ENCODE measurements around the gene CEP164. TPM values are rescaled to one million over a fixed set of nuclear protein-coding genes. Genes with fewer than 3 reads are reported as not detected.

CEP164 gene
- total RNA-seq, 4 donors from 2014 or later = 22.8 to 56.7 (median 29.7) TPM

- Histone ChIP-seq H3K36me3 (no peaks in the 10 kb centered on the region), H3K4me1 (no peaks in the 10 kb centered on the region), H3K9me3 (peaks cover 2% of the 10 kb centered on the region), H3K4me3 (no peak overlapping the region), H3K27ac (no peak overlapping the region), H3K27me3 (no peaks in the 10 kb centered on the region)
- TF ChIP-seq EP300 (IDR thresholded peaks at IDR 0.05) (no peak), POLR2AphosphoS5 (IDR thresholded peaks at IDR 0.05) (no peak), POLR2A (IDR thresholded peaks at IDR 0.05) (no peak)
- TF ChIP-seq, protein P1, sequence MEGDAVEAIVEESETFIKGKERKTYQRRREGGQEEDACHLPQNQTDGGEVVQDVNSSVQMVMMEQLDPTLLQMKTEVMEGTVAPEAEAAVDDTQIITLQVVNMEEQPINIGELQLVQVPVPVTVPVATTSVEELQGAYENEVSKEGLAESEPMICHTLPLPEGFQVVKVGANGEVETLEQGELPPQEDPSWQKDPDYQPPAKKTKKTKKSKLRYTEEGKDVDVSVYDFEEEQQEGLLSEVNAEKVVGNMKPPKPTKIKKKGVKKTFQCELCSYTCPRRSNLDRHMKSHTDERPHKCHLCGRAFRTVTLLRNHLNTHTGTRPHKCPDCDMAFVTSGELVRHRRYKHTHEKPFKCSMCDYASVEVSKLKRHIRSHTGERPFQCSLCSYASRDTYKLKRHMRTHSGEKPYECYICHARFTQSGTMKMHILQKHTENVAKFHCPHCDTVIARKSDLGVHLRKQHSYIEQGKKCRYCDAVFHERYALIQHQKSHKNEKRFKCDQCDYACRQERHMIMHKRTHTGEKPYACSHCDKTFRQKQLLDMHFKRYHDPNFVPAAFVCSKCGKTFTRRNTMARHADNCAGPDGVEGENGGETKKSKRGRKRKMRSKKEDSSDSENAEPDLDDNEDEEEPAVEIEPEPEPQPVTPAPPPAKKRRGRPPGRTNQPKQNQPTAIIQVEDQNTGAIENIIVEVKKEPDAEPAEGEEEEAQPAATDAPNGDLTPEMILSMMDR (IDR thresholded peaks at IDR 0.05) = no peak
- DNase-seq (ENCODE audit: low spot score in 2 of 2) = no peak
- WGBS = 81% methylated on average over 15 of the region's 16 CpGs
Measured at GRCh38 chr11:117459123-117459978, 131.7 kb downstream of the CEP164 start.

DNA sequence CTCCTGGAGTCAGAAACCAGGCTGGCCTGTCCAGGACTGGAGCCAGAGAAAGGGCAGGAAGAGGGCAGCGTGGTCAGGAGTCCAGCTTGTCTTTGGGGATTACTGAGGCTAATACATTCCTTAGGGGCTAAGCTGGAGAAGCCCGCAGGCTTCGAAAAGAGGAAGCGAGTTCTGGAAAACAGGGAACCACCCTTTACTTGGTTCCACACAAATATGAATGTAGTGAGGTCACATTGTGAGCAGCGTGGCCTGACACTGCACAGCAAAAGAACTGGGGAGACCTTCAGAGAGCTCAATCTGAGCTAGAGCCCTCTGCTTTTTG, 132.3 kb downstream of the CEP164 start:
- Histone ChIP-seq H3K27me3 (no peaks in the 10 kb centered on the region), H3K27ac (no peak overlapping the region), H3K36me3 (no peaks in the 10 kb centered on the region), H3K4me3 (no peak overlapping the region), H3K4me1 (no peaks in the 10 kb centered on the region), H3K9me3 (no peaks in the 10 kb centered on the region)
- no peak for DNase-seq (ENCODE audit: low spot score in 2 of 2)
- 84% methylated on average over 5 of the region's 5 CpGs for WGBS
- TF ChIP-seq, protein P1 (IDR thresholded peaks at IDR 0.05) = no peak
- TF ChIP-seq POLR2AphosphoS5 (IDR thresholded peaks at IDR 0.05) (no peak), POLR2A (IDR thresholded peaks at IDR 0.05) (no peak), EP300 (IDR thresholded peaks at IDR 0.05) (no peak)

GRCh38 chr11:117461396-117462182, 133.9 kb downstream of the CEP164 start:
- DNase-seq (ENCODE audit: low spot score in 2 of 2) = no peak
- Histone ChIP-seq H3K4me1 (no peaks in the 10 kb centered on the region), H3K27me3 (no peaks in the 10 kb centered on the region), H3K27ac (no peak overlapping the region), H3K9me3 (no peaks in the 10 kb centered on the region), H3K4me3 (no peak overlapping the region), H3K36me3 (no peaks in the 10 kb centered on the region)
- WGBS = 95% methylated on average over 14 of the region's 16 CpGs
- TF ChIP-seq POLR2A (IDR thresholded peaks at IDR 0.05) (no peak), EP300 (IDR thresholded peaks at IDR 0.05) (no peak)
- TF ChIP-seq, protein P1 (IDR thresholded peaks at IDR 0.05) = no peak

- no peak for DNase-seq (ENCODE audit: low spot score in 2 of 2)
- Histone ChIP-seq H3K9me3 (no peaks in the 10 kb centered on the region), H3K27ac (no peak overlapping the region), H3K4me3 (no peak overlapping the region), H3K4me1 (no peaks in the 10 kb centered on the region), H3K36me3 (no peaks in the 10 kb centered on the region), H3K27me3 (no peaks in the 10 kb centered on the region)
- 85% methylated on average over 17 of the region's 18 CpGs for WGBS
- TF ChIP-seq POLR2AphosphoS5 (IDR thresholded peaks at IDR 0.05) (no peak), EP300 (IDR thresholded peaks at IDR 0.05) (no peak), POLR2A (IDR thresholded peaks at IDR 0.05) (no peak)
- TF ChIP-seq, protein P1 (IDR thresholded peaks at IDR 0.05) = no peak
Measured at GRCh38 chr11:117462183-117462863, 134.7 kb downstream of the CEP164 start.

DNA sequence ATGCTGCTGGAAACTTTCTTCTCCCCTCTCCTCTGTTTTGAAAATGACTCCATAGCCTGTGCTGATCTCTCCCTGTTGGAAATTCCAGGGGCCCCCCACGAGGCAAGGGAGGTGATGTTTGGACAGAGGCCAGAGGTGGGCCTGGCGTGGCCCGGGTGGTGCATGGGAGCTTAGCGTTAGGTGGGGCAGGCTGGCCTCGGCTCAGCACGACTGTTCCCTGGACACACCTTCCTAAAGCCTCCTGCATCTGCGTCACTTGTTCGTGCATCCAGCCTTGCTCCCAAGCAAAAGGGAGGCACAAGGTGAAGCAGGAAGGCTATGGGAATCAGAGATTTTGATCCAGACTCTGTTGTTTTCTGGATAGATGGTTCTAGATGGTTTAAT, 135.2 kb downstream of the CEP164 start:
- Histone ChIP-seq H3K4me3 (no peak overlapping the region), H3K27ac (no peak overlapping the region), H3K4me1 (no peaks in the 10 kb centered on the region), H3K9me3 (no peaks in the 10 kb centered on the region), H3K27me3 (no peaks in the 10 kb centered on the region), H3K36me3 (no peaks in the 10 kb centered on the region)
- WGBS = 44% methylated on average over 8 of the region's 8 CpGs
- no peak for DNase-seq (ENCODE audit: low spot score in 2 of 2)
- TF ChIP-seq, protein P1 (IDR thresholded peaks at IDR 0.05) = no peak
- TF ChIP-seq POLR2A (IDR thresholded peaks at IDR 0.05) = no peak
- TF ChIP-seq EP300 (IDR thresholded peaks at IDR 0.05) = no peak
- no peak for TF ChIP-seq POLR2AphosphoS5 (IDR thresholded peaks at IDR 0.05)
